ES-I3 (cell line): ENCODE measurements around the gene LIPI.
"Not testable (repeated sequence)": the region's sequence is repeated elsewhere in the genome, so short reads cannot be mapped to it uniquely, and the experiment has no call there.

ENCODE experiments used
- H3K36me3 ChIP-seq: 2 replicates; pipeline ENCODE4 v1.6.1; 2013; ENCODE audit warnings: mild to moderate bottlenecking, low read length, control low read depth, moderate library complexity; ENCODE audit not compliant: insufficient read depth
- H3K4me1 ChIP-seq: 2 replicates; pipeline ENCODE4 v1.6.1; 2013; ENCODE audit warnings: mild to moderate bottlenecking, control low read depth, low read length; ENCODE audit not compliant: insufficient read depth
- H3K9ac ChIP-seq: 2 replicates; pipeline ENCODE4 v1.6.1; 2013; ENCODE audit warnings: low read depth, mild to moderate bottlenecking, low read length, moderate library complexity
- H3K9me3 ChIP-seq: 2 replicates; pipeline ENCODE4 v1.6.1; 2013; ENCODE audit warnings: mild to moderate bottlenecking, low read length, moderate library complexity; ENCODE audit not compliant: control insufficient read depth, insufficient read depth

Gene LIPI

GRCh38 chr21:14073615-14074014 is 137.1 kb downstream of the LIPI start:
- Histone ChIP-seq H3K9ac (no peak overlapping the region), H3K36me3 (no peaks in the 10 kb centered on the region), H3K9me3 (no peaks in the 10 kb centered on the region), H3K4me1 (no peaks in the 10 kb centered on the region)

DNA sequence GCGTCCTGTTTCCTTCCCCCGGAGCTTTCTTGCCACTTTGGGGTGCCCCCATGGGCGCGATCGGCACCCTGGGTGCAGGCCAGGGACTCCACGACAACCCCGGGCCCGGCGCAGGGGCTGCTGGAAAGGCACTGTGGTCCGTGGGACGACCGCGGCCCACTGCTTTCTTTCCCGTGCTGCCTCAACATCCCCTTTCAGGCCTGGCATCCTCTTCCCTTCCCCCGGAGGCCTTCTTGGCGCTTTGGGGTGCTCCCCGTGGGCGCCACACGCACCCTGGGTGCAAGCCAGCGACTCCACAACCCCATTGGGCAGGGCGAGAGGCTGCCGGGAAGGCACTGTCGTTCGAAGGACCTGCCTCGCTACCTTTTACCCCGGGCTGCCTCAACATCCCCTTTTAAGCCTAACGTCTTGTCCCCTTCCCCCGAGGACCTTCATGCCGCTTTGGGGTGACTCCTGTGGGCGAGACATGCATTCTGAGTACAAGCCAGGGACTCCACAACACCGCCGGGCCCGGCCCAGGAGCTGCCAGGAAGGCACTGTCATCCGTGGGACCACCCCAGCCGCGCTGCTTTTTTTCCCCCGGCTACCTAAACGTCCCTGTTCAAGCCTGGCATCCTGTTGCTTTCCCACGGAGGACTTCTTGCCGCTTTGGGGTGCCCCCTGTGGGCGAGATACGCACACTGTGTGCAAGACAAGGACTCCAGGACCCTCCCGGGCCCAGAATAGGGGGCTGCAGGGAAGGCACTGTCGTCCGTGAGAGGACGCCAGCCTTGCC is 137.8 kb downstream of the LIPI start:
- Histone ChIP-seq H3K9me3 (no peaks in the 10 kb centered on the region), H3K9ac (no peak overlapping the region), H3K4me1 (no peaks in the 10 kb centered on the region), H3K36me3 (no peaks in the 10 kb centered on the region)

DNA sequence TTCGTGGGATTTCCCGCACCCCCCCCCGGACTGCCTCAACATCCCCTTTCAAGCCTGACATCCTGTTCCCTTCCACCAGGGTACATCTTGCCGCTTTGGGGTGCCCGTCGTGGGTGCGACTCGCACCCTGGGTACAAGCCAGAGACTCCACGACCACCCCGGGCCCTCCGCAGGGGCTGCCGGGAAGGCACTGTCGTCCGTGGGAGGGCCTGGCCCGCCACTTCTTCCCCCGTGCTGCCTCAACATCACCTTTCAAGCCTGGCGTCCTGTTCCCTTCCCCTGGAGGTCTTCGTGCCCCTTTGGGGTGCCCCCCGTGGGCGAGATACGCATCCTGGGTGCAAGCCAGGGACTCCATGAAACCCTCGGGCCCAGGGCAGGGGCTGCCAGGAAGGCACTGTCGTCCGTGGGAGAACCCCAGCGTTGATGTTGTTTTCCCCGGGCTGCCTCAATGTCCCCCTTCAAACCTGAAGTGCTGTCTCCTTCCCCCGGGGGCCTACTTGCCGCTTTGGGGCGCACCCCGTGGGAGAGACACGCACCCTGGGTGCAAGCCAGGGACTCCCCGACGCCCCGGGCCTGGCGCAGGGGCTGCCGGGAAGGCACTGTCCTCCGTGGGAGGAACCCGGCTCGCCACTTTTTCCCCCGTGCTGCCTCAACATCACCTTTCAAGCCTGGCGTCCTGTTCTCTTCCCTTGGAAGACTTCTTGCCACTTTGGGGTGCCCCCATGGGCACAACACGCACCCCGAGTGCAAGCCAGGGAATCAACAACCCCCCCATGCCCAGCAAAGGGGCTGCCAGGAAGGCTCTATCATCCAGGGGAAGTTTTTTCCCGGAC is 138.6 kb downstream of the LIPI start:
- H3K36me3 ChIP-seq = no peaks in the 10 kb centered on the region
- H3K9ac ChIP-seq = no peak overlapping the region
- H3K9me3 ChIP-seq = no peaks in the 10 kb centered on the region
- H3K4me1 ChIP-seq = no peaks in the 10 kb centered on the region

DNA sequence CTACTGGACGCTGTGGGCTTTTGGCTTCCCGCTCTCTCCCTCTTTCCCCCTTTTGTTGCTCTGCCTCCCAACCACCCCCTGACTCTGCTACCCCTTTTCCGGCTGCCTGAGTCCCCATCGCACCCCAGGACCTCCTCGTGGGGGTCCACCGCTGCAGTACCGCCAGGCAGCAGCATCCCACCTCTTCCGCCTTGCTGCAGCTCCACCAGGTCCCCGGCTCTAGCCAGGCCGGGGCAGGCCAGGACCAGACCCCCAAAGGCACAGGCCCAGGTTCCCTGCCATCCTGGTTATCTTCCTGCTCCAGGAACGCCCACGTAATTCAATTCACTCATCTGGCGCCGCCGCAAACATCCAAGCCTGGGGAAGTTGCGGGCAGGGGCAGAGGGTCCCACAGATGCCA is 139.8 kb downstream of the LIPI start:
- no peaks in the 10 kb centered on the region for H3K36me3 ChIP-seq
- H3K9ac ChIP-seq = no peak overlapping the region
- no peaks in the 10 kb centered on the region for H3K4me1 ChIP-seq
- no peaks in the 10 kb centered on the region for H3K9me3 ChIP-seq

- Histone ChIP-seq H3K4me1 (no peaks in the 10 kb centered on the region), H3K9me3 (no peaks in the 10 kb centered on the region), H3K9ac (no peak overlapping the region), H3K36me3 (no peaks in the 10 kb centered on the region)
Measured at GRCh38 chr21:14070049-14070893, 140.5 kb downstream of the LIPI start.

DNA sequence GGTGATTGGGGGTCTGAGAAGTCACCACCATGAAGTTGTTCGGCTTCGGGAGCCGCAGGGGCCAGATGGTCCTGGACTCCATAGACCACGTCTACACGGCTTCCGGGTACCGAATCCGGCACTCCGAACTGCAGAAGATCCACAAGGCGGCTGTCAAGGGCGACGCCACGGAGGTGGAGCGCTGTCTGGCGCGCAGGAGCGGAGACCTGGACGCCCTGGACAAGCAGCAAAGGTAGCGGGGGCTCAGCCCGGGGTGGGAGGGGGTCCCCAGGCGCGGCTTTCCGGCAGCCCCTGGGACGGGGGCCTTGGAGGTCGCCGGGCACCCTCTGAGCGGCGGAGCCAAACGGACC is 146.5 kb downstream of the LIPI start:
- H3K9me3 ChIP-seq = no peaks in the 10 kb centered on the region
- no peak overlapping the region for H3K9ac ChIP-seq
- no peaks in the 10 kb centered on the region for H3K36me3 ChIP-seq
- no peaks in the 10 kb centered on the region for H3K4me1 ChIP-seq

- not testable (repeated sequence) for H3K4me1 ChIP-seq, H3K36me3 ChIP-seq, H3K9ac ChIP-seq, H3K9me3 ChIP-seq
Measured at GRCh38 chr21:14063620-14064295, 147.0 kb downstream of the LIPI start.

DNA sequence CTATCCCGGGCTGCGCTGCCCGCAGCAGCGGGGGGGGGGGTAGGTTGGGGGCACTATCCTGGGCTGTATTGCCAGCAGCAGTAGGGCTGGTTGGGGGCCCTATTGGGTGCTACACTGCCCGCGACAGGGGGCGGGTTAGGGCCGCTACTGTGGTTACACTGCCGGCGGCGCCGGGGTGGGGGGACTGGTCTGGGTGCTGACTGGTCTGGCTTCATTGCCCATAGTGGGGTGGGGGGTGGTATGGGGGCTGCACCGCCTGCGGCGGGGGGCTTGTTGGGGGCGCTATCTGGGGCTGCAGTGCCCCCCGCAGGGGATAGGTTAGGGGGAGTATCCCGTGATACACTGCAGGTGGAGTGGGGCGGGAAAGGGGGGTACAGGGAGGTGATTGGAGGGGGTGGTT is 148.1 kb downstream of the LIPI start:
- H3K9me3 ChIP-seq, H3K4me1 ChIP-seq, H3K36me3 ChIP-seq, H3K9ac ChIP-seq: not testable (repeated sequence)

GRCh38 chr21:14061820-14062219 is 148.9 kb downstream of the LIPI start:
- H3K9me3 ChIP-seq, H3K9ac ChIP-seq, H3K4me1 ChIP-seq, H3K36me3 ChIP-seq: not testable (repeated sequence)

DNA sequence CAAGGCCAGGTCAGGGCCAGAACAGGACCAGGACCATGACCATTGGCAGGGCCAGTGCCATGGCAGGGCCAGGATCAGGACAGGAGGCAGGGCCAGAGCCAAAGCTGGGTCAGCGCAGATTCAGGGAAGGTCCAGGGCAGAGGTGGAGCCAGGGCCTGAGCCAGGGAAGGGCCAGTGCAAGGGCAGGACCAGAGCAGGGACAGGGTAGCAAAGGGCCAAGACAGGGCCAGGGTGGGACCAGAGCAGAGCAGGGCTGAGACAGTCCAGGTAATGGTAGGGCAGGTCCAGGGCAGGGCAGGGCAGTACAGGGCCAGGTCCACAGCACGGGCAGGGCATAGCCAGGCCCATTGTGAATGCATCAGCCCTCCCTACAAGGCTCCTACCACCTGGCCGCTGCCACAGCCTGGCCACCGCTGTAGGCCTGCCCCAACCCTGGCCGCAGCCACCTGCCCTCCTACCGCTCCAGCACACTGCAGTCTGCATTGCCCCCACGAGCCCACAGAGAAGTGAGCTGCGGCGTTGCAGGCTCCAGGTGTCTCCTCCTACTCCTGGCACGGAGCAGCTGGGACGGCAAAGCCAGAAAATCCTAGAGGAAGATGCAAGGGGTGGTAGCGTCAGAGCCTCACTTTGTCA is 151.6 kb downstream of the LIPI start:
- H3K36me3 ChIP-seq, H3K9me3 ChIP-seq, H3K9ac ChIP-seq, H3K4me1 ChIP-seq: not testable (repeated sequence)
